Right renal pelvis (tissue), 4 donors: ENCODE results near the gene CREB3L2. TPM values are rescaled to one million over a fixed set of nuclear protein-coding genes. Genes with fewer than 3 reads are reported as not detected.
"Not testable (repeated sequence)": the region's sequence is repeated elsewhere in the genome, so short reads cannot be mapped to it uniquely, and the experiment has no call there.

Experiments
- DNase-seq, 4 donors: peaks; one replicate each; pipeline ENCODE4 v3.0.0-alpha.2; 2013; ENCODE audit warnings: low read depth in 4 of 4, low spot score in 3 of 4, missing footprints in 1 of 4
- polyA plus RNA-seq, 4 donors: library from polyadenylated mRNA; unstranded; fragments of 120-200 nt; gene quantifications; one replicate each; pipeline ENCODE4 v1.2.1, GENCODE V29; 2013; ENCODE audit not compliant: insufficient read length in 4 of 4

The CREB3L2 gene
- 10 to 100 TPM; 50.7 to 55.3 (median 53.5) TPM for polyA plus RNA-seq

- peak in 2 of 4 donors; percentile 36 to 56 for DNase-seq
Observed at GRCh38 chr7:138001529-138002095, at the start of gene CREB3L2. CREB3L2 (minus strand) TSS chr7:138002086; CDS start chr7:138001705, 381 bp downstream.

GRCh38 chr7:138049505-138050116 lies 47.7 kb upstream of the CREB3L2 start:
- no peak for DNase-seq

- no peak for DNase-seq
Observed at GRCh38 chr7:138047907-138048306, 46.0 kb upstream of the CREB3L2 start.

- no peak for DNase-seq
Observed at GRCh38 chr7:138044897-138045296, 43.0 kb upstream of the CREB3L2 start.

- not testable (repeated sequence) for DNase-seq
Observed at GRCh38 chr7:138040063-138040462, 38.2 kb upstream of the CREB3L2 start.

- DNase-seq: no peak
Observed at GRCh38 chr7:138036135-138036534, 34.2 kb upstream of the CREB3L2 start.

- no peak for DNase-seq
Observed at GRCh38 chr7:138033241-138033640, 31.4 kb upstream of the CREB3L2 start.

GRCh38 chr7:138032770-138033169 lies 30.9 kb upstream of the CREB3L2 start:
- DNase-seq: no peak

GRCh38 chr7:138032186-138032585 lies 30.3 kb upstream of the CREB3L2 start:
- DNase-seq: no peak

GRCh38 chr7:138030679-138031351 lies 28.9 kb upstream of the CREB3L2 start:
- DNase-seq: no peak

- DNase-seq: no peak
Observed at GRCh38 chr7:138029941-138030340, 28.1 kb upstream of the CREB3L2 start.

- no peak for DNase-seq
Observed at GRCh38 chr7:138029126-138029525, 27.2 kb upstream of the CREB3L2 start.

GRCh38 chr7:138027100-138027499 lies 25.2 kb upstream of the CREB3L2 start:
- DNase-seq: no peak

GRCh38 chr7:138025215-138026186 lies 23.6 kb upstream of the CREB3L2 start:
- DNase-seq: no peak

- no peak for DNase-seq
Observed at GRCh38 chr7:138024765-138025164, 22.9 kb upstream of the CREB3L2 start.

- DNase-seq: no peak
Observed at GRCh38 chr7:138024343-138024691, 22.4 kb upstream of the CREB3L2 start.

GRCh38 chr7:138023618-138024342 lies 21.9 kb upstream of the CREB3L2 start:
- DNase-seq: no peak

- DNase-seq: no peak
Observed at GRCh38 chr7:138021889-138022288, 20.0 kb upstream of the CREB3L2 start.

GRCh38 chr7:138017992-138018391 lies 16.1 kb upstream of the CREB3L2 start:
- DNase-seq: no peak

- DNase-seq: no peak
Observed at GRCh38 chr7:138015096-138015495, 13.2 kb upstream of the CREB3L2 start.
